Hepatocyte (in vitro differentiated cells): ENCODE results near the gene TMEM40.

Experiments used
- CTCF ChIP-seq: fragments of 200-600 bp; sonication (generic); IDR thresholded peaks from 2 replicates; pipeline ENCODE4 v1.5.1; 2016; ENCODE audit warnings: antibody characterized with exemption, mild to moderate bottlenecking; ENCODE audit not compliant: poor library complexity
- EZH2 ChIP-seq: fragments of 200-600 bp; sonication (generic); IDR thresholded peaks from 2 replicates; pipeline ENCODE4 v1.6.1; 2016; ENCODE audit warnings: antibody characterized with exemption, mild to moderate bottlenecking, borderline replicate concordance
- EZH2phosphoT487 ChIP-seq: fragments of 200-600 bp; sonication (generic); IDR thresholded peaks from one replicate; pipeline ENCODE4 v1.6.1; 2018; ENCODE audit warnings: antibody characterized with exemption, mild to moderate bottlenecking, low read depth, moderate library complexity; ENCODE audit not compliant: unreplicated experiment, severe bottlenecking

DNA sequence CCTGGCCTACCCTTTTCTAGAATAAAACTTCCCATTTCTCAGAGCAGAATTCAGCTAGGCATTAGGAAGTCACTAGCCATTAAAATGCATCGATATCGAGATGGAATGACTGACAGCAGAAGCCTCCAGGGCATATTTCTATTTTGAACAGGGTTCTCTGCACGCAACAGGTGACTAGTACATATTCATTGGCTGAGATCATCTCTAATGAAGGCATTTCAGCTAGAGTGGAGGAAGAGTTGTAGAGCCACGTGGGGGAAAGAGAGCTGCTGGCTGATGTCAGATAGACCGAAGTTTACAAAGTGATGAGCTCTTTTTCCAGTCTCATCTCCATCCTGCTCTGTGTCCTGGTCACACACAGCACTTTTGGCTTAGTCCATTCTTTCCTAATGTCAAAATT lies 7.5 kb downstream of the TMEM40 start:
- no peak for TF ChIP-seq EZH2
- TF ChIP-seq CTCF: no peak
- TF ChIP-seq EZH2phosphoT487: no peak
